IPS-15b (cell line): ENCODE results near the gene IFNAR1.
"Not testable (repeated sequence)": the region's sequence is repeated elsewhere in the genome, so short reads cannot be mapped to it uniquely, and the experiment has no call there.

ENCODE experiments used
- H3K27me3 ChIP-seq: one replicate; pipeline ENCODE4 v1.6.1; 2013; ENCODE audit warnings: low read length; ENCODE audit not compliant: control insufficient read depth, insufficient read depth
- H3K36me3 ChIP-seq: one replicate; pipeline ENCODE4 v1.6.1; 2013; ENCODE audit warnings: low read length; ENCODE audit not compliant: control insufficient read depth, insufficient read depth
- H3K4me1 ChIP-seq: one replicate; pipeline ENCODE4 v1.6.1; 2013; ENCODE audit warnings: mild to moderate bottlenecking, low read length; ENCODE audit not compliant: control insufficient read depth, insufficient read depth
- H3K4me3 ChIP-seq: one replicate; pipeline ENCODE4 v1.5.1; 2013; ENCODE audit warnings: low read depth, low read length
- H3K9ac ChIP-seq: one replicate; pipeline ENCODE4 v1.6.1; 2013; ENCODE audit warnings: low read depth, mild to moderate bottlenecking, low read length
- H3K9me3 ChIP-seq: one replicate; pipeline ENCODE4 v1.6.1; 2013; ENCODE audit warnings: mild to moderate bottlenecking, low read length; ENCODE audit not compliant: control insufficient read depth, insufficient read depth

The IFNAR1 gene

GRCh38 chr21:33355996-33356395 is 31.2 kb downstream of the IFNAR1 start:
- no peaks in the 10 kb centered on the region for H3K27me3 ChIP-seq
- no peak overlapping the region for H3K4me3 ChIP-seq
- H3K9me3 ChIP-seq = no peaks in the 10 kb centered on the region
- H3K4me1 ChIP-seq = no peaks in the 10 kb centered on the region
- H3K36me3 ChIP-seq = no peaks in the 10 kb centered on the region
- H3K9ac ChIP-seq = no peak overlapping the region

DNA sequence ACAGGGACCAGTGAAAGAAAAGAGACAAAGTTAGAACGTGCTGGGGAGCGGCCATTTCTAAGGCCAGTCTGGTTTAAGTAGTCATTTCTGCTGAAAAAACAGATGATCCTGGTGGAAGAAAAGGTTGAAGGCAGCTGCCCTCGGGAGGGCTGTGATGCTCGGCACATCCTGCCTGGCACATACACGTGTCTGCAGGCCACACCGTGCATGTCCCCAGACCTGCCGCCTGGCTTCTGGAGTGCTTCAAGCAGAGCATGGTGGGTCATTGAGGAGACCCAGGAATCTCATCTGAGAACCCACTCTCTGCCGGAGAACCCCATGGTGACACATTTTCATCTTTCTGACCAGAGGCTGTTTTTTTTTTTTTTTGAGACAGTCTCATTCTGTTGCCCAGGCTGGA is 32.4 kb downstream of the IFNAR1 start:
- no peak overlapping the region for H3K4me3 ChIP-seq

GRCh38 chr21:33359446-33359845 is 34.7 kb downstream of the IFNAR1 start:
- Histone ChIP-seq H3K36me3 (no peaks in the 10 kb centered on the region), H3K9me3 (no peaks in the 10 kb centered on the region), H3K4me3 (no peak overlapping the region), H3K27me3 (no peaks in the 10 kb centered on the region), H3K9ac (no peak overlapping the region), H3K4me1 (peaks cover 8% of the 10 kb centered on the region)

More for the DNA sequence above, 32.4 kb downstream of the IFNAR1 start:
- H3K27me3 ChIP-seq = no peaks in the 10 kb centered on the region
- no peaks in the 10 kb centered on the region for H3K9me3 ChIP-seq
- no peak overlapping the region for H3K9ac ChIP-seq
- H3K36me3 ChIP-seq = no peaks in the 10 kb centered on the region
- peaks cover 4% of the 10 kb centered on the region for H3K4me1 ChIP-seq

- no peaks in the 10 kb centered on the region for H3K36me3 ChIP-seq
- H3K4me1 ChIP-seq = peaks cover 8% of the 10 kb centered on the region
- no peaks in the 10 kb centered on the region for H3K27me3 ChIP-seq
- H3K9ac ChIP-seq = no peak overlapping the region
- no peak overlapping the region for H3K4me3 ChIP-seq
- H3K9me3 ChIP-seq = no peaks in the 10 kb centered on the region
Measured at GRCh38 chr21:33360281-33360680, 35.5 kb downstream of the IFNAR1 start.

DNA sequence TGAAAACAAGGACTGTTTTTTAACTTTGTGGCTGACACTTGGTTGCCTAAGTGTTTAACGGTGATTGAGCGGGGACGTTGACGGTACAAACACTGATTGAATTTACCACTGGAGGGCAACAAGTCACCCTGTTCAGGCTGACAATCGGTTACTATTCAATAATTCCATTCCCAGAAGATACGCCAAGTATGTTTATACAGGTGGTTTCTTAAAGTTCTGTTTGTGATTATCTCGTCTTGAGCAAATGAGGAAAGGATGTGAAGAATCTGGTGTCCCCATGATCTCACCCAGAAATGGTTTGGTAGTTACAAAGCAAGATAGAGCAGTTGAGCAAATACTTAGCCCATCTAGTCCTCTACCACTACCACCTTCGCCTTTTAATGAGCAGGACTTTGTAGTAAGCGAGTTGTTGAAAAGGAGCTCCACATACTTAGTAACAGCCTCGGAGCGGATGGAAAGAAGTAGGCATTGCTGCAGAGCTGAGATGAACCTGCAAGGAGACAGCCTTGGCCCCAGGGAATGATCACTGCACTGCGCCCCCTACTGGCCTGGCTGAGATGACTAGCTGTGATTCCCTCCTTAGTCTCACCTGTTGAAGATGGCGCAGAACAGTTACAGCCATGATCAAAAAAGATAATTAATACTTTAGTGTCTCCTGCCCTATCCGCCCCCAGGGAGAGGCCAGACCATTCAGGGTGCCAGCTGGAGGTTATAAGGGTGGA is 36.3 kb downstream of the IFNAR1 start:
- Histone ChIP-seq H3K36me3 (no peaks in the 10 kb centered on the region), H3K4me3 (peak overlapping the region; percentile 51), H3K9me3 (no peaks in the 10 kb centered on the region), H3K4me1 (peaks cover 8% of the 10 kb centered on the region), H3K27me3 (no peaks in the 10 kb centered on the region), H3K9ac (no peak overlapping the region)

DNA sequence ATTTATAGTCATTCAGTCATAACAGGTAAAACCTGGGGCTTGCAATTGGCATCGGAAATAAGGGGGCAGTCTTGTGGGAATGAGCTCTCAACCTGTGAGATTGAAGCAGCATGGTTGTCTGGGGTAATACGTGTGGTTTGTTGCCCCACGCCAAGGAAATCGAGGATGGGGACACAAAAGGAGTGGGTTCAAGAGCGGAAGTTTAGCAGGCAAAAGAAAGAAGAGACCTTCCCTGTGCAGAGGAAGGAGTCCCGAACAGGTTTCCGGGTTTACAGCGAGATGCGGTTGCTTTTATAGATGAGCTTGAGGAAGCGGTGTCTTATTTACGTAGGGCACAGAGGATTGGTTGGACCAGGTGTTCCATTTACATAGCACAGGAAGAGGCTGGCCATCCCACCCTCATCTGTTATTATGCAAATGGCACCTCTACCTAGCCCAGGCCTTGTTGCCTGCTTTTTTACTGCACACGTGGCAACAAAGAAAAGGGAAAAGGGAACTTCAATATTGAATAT is 37.3 kb downstream of the IFNAR1 start:
- H3K27me3 ChIP-seq = no peaks in the 10 kb centered on the region
- no peaks in the 10 kb centered on the region for H3K36me3 ChIP-seq
- H3K9me3 ChIP-seq = peaks cover 4% of the 10 kb centered on the region
- H3K4me3 ChIP-seq = peak overlapping the region; percentile 51
- H3K4me1 ChIP-seq = peaks cover 8% of the 10 kb centered on the region
- H3K9ac ChIP-seq = peak overlapping the region; percentile 76

DNA sequence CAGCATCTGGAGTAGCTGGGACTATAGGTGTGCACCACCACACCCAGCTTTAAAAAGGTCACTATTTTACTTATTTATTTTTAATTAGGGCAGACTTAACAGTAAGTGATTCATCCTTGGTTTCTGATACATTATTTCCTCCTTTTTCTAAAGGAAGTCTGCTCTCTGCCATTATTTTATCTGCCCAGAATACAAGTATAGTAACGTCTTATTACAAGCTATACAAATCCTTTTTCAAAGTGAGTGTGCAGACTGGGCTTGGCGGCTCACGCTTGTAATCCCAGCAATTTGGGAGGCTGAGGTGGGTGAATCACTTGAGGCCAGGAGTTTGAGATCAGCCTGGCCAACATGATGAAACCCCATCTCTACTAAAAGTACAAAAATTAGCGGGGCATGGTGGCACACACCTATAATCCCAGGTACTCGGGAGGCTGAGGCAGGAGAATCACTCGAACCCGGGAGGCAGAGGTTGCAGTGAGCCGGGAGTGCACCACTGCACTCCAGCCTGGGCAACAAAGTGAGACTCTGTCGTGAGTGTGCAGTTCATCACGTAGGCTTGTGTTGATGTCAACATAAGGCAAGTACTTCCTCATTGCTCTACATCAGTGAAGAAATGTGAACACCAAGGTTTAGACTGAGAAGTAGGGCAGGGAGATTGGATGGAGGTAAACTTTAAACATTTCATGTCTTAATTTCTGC is 39.3 kb downstream of the IFNAR1 start:
- peaks cover 21% of the 10 kb centered on the region for H3K9me3 ChIP-seq
- H3K36me3 ChIP-seq, H3K27me3 ChIP-seq, H3K4me3 ChIP-seq, H3K9ac ChIP-seq, H3K4me1 ChIP-seq: not testable (repeated sequence)

GRCh38 chr21:33364830-33365229 is 40.1 kb downstream of the IFNAR1 start:
- Histone ChIP-seq H3K4me1 (peaks cover 8% of the 10 kb centered on the region), H3K4me3 (no peak overlapping the region), H3K27me3 (no peaks in the 10 kb centered on the region), H3K36me3 (no peaks in the 10 kb centered on the region), H3K9ac (no peak overlapping the region), H3K9me3 (peaks cover 26% of the 10 kb centered on the region)

DNA sequence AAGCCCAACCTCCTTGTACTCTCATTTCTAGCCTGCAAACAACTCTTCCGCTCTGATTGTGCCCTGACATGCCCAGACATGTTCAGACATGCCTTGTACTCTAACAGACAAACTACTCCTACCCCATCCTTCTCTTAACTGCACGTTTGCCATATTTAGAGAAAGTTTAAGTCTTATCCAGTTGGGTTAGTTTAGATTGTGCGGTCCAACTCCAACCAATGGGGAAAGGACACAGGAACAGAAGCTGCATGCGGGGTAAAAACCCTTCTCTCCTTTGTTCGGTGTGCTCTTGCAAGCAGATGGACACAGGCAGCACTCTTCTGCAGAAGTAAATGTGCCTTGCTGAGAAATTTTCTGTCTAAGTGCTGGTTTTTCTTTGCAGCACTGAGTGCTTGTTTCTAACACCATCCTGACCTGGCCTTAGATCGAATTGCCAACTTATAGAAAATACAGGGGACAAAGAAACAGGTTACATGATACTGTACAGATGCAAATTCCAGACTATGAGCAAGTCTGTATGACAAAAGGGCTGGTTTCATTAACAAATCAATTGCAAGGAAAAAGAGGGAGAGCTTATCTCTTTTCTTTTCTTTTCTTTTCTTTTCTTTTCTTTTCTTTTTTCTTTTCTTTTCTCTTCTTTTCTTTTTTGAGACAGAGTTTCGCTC is 42.7 kb downstream of the IFNAR1 start:
- Histone ChIP-seq H3K9ac (no peak overlapping the region), H3K4me3 (no peak overlapping the region), H3K27me3 (no peaks in the 10 kb centered on the region), H3K36me3 (no peaks in the 10 kb centered on the region), H3K4me1 (peaks cover 2% of the 10 kb centered on the region), H3K9me3 (peaks cover 26% of the 10 kb centered on the region)

DNA sequence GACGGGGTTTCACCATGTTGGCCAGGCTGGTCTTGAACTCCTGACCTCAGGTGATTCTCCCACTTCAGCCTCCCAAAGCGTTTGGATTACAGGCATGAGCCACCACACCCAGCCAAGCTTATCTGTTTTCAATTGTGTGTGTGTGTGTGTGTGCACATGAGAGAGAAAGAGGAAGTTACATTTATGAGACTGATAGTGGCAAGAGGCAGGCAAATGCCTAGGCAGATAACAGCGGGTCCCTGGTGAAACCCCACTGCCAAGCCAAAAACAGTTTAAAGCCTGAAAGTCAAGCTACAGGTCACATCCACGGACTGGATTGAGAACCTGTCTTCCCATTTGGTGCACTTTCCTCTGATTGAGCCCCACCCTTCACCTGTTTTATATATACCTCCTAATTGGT is 43.4 kb downstream of the IFNAR1 start:
- Histone ChIP-seq H3K4me1 (no peaks in the 10 kb centered on the region), H3K9me3 (peaks cover 26% of the 10 kb centered on the region), H3K9ac (no peak overlapping the region)

DNA sequence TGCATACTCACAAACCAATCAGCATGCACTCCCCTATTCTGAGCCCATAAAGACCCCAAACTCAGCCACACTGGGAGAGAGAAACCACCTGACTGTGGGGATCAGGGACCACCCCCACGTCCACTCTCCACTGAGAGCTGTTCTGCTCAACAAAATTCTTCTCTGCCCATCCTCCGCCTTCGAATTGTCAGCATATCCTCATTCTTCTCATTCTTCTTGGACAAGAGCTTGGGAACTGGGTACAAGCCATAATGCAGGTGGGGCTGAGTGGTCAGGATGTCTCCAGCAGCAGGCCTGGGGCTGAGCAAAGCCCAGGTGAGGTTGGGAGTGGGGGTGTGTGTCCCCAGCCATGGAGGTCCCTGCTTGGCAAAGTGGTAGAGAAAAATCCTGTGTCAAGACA is 43.8 kb downstream of the IFNAR1 start:
- Histone ChIP-seq H3K4me3 (no peak overlapping the region), H3K27me3 (no peaks in the 10 kb centered on the region), H3K9me3 (peaks cover 26% of the 10 kb centered on the region), H3K4me1 (no peaks in the 10 kb centered on the region), H3K9ac (no peak overlapping the region), H3K36me3 (no peaks in the 10 kb centered on the region)

More for the DNA sequence above, 43.4 kb downstream of the IFNAR1 start:
- no peaks in the 10 kb centered on the region for H3K36me3 ChIP-seq
- H3K4me3 ChIP-seq = no peak overlapping the region
- no peaks in the 10 kb centered on the region for H3K27me3 ChIP-seq
